GM18951 (cell line): ENCODE results near the gene TMEM235.
A peak's percentile ranks its signal among the peaks of the same experiment; 100 is the strongest.

Experiments used
- POLR2A ChIP-seq: IDR thresholded peaks from 4 replicates; pipeline ENCODE4 v1.6.1; 2011; ENCODE audit warnings: mild to moderate bottlenecking; ENCODE audit not compliant: insufficient read length, insufficient read depth; ENCODE audit errors: extremely low read depth
- in situ Hi-C: fragments of 300-500 bp; cut with MboI; formaldehyde crosslinking; loops from one replicate; pipeline ENCODE4 v1.12.0; 2022; ENCODE audit warnings: low sequenced_read_pairs, mixed read lengths, inconsistent platforms; ENCODE audit not compliant: unreplicated experiment

The TMEM235 gene

GRCh38 chr17:78236362-78237127 is 5.1 kb downstream of the TMEM235 start:
- in situ Hi-C loops: no loop called here

GRCh38 chr17:78237401-78238012 is 6.1 kb downstream of the TMEM235 start:
- TF ChIP-seq POLR2A: no peak
- in situ Hi-C loops: no loop called here

More at GRCh38 chr17:78236362-78237127, 5.1 kb downstream of the TMEM235 start:
- TF ChIP-seq POLR2A: no peak

- in situ Hi-C loops: no loop called here
- TF ChIP-seq POLR2A: no peak
Measured at GRCh38 chr17:78238823-78239488, 7.5 kb downstream of the TMEM235 start.

- TF ChIP-seq POLR2A: no peak
- in situ Hi-C loops: no loop called here
Measured at GRCh38 chr17:78239489-78239931, 8.1 kb downstream of the TMEM235 start.

GRCh38 chr17:78240012-78240655 is 8.7 kb downstream of the TMEM235 start:
- TF ChIP-seq POLR2A: no peak
- in situ Hi-C loops: no loop called here

- TF ChIP-seq POLR2A: no peak
- in situ Hi-C loops: no loop called here
Measured at GRCh38 chr17:78240839-78241238, 9.4 kb downstream of the TMEM235 start.

GRCh38 chr17:78241277-78242023 is 10.0 kb downstream of the TMEM235 start:
- no peak for TF ChIP-seq POLR2A
- in situ Hi-C loops: no loop called here

GRCh38 chr17:78242024-78242742 is 10.8 kb downstream of the TMEM235 start:
- in situ Hi-C loops: no loop called here
- peak; percentile 32 for TF ChIP-seq POLR2A

GRCh38 chr17:78247304-78247703 is 15.9 kb downstream of the TMEM235 start:
- TF ChIP-seq POLR2A: no peak

GRCh38 chr17:78248051-78248914 is 16.9 kb downstream of the TMEM235 start:
- in situ Hi-C loops: no loop called here
- TF ChIP-seq POLR2A: no peak

More at GRCh38 chr17:78247304-78247703, 15.9 kb downstream of the TMEM235 start:
- in situ Hi-C loops: no loop called here
